ENCODE results near the gene ADORA1. TPM values are rescaled to one million over a fixed set of nuclear protein-coding genes. Genes with fewer than 3 reads are reported as not detected.
A peak's percentile ranks its signal among the peaks of the same experiment; 100 is the strongest.

ADORA1 gene
- polyA plus RNA-seq, 3 donors: 0.13 to 1.1 TPM; not detected in 1

- Histone ChIP-seq H3K27me3 (ENCODE audit: control insufficient read depth in 2 of 2, insufficient read depth in 2 of 2, low read length in 2 of 2) (no peaks in the 10 kb centered on the region), H3K79me2 (ENCODE audit: insufficient read depth, low read length) (no peaks in the 10 kb centered on the region), H2AFZ (ENCODE audit: insufficient read depth, low read depth, low read length, poor library complexity, severe bottlenecking) (no peak overlapping the region), H3K9me3 (replicated peaks in 1 of 2; ENCODE audit: control insufficient read depth in 1 of 2, insufficient read depth in 1 of 2, low read length in 2 of 2) (no peaks in the 10 kb centered on the region), H3K27ac (ENCODE audit: low read depth in 1 of 2, low read length in 2 of 2) (no peak overlapping the region), H3K4me2 (replicated peaks; ENCODE audit: extremely low read depth, low read length, poor library complexity, severe bottlenecking) (no peak overlapping the region), H4K20me1 (ENCODE audit: insufficient read depth, low read length) (no peaks in the 10 kb centered on the region), H3K4me3 (replicated peaks in 1 of 3; ENCODE audit: low read depth in 2 of 3, low read length in 3 of 3) (no peak overlapping the region), H3K36me3 (replicated peaks in 1 of 2; ENCODE audit: control insufficient read depth in 1 of 2, insufficient read depth in 2 of 2, low read length in 2 of 2) (no peaks in the 10 kb centered on the region), H3K9ac (ENCODE audit: insufficient read depth, low read length, poor library complexity, severe bottlenecking) (no peak overlapping the region), H3K4me1 (ENCODE audit: control insufficient read depth in 1 of 2, insufficient read depth in 2 of 2, low read length in 2 of 2) (peaks cover 9 to 17% of the 10 kb centered on the region in 2 donors)
- H3K27me3 Mint-ChIP-seq (ENCODE audit: low read depth in 3 of 3): peaks cover 17 to 26% (median 21%) of the 10 kb centered on the region in 3 donors
- intact Hi-C loops (cut with micrococcal nuclease): no loop called here
- TF ChIP-seq CTCF (IDR thresholded peaks at IDR 0.05): no peak
- peaks cover 32% of the 10 kb centered on the region for H3K4me1 Mint-ChIP-seq
- H3K9me3 Mint-ChIP-seq: peaks cover 0 to 3% (median 0%) of the 10 kb centered on the region in 7 donors
- peak overlapping the region in 1 of 7 donors; percentile 45 for H3K27ac Mint-ChIP-seq
- peaks cover 0 to 4% of the 10 kb centered on the region in 2 donors for H3K36me3 Mint-ChIP-seq
- no peak overlapping the region for H3K4me3 Mint-ChIP-seq
- DNase-seq: peak in 1 of 3 donors; percentile 27
- WGBS (ENCODE audit: insufficient coverage): 80% methylated on average over 18 of the region's 23 CpGs
These were observed 39.7 kb downstream of the ADORA1 start for GRCh38 chr1:203167026-203167912.

GRCh38 chr1:203167913-203168200 lies 40.3 kb downstream of the ADORA1 start:
- Histone ChIP-seq H3K4me1 (ENCODE audit: control insufficient read depth in 1 of 2, insufficient read depth in 2 of 2, low read length in 2 of 2) (peaks cover 3 to 11% of the 10 kb centered on the region in 2 donors), H3K9me3 (replicated peaks in 1 of 2; ENCODE audit: control insufficient read depth in 1 of 2, insufficient read depth in 1 of 2, low read length in 2 of 2) (no peaks in the 10 kb centered on the region), H4K20me1 (ENCODE audit: insufficient read depth, low read length) (no peaks in the 10 kb centered on the region), H3K27me3 (ENCODE audit: control insufficient read depth in 2 of 2, insufficient read depth in 2 of 2, low read length in 2 of 2) (no peaks in the 10 kb centered on the region), H3K4me2 (replicated peaks; ENCODE audit: extremely low read depth, low read length, poor library complexity, severe bottlenecking) (no peak overlapping the region), H3K36me3 (replicated peaks in 1 of 2; ENCODE audit: control insufficient read depth in 1 of 2, insufficient read depth in 2 of 2, low read length in 2 of 2) (no peaks in the 10 kb centered on the region), H2AFZ (ENCODE audit: insufficient read depth, low read depth, low read length, poor library complexity, severe bottlenecking) (no peak overlapping the region), H3K9ac (ENCODE audit: insufficient read depth, low read length, poor library complexity, severe bottlenecking) (no peak overlapping the region), H3K27ac (ENCODE audit: low read depth in 1 of 2, low read length in 2 of 2) (no peak overlapping the region), H3K4me3 (replicated peaks in 1 of 3; ENCODE audit: low read depth in 2 of 3, low read length in 3 of 3) (no peak overlapping the region), H3K79me2 (ENCODE audit: insufficient read depth, low read length) (no peaks in the 10 kb centered on the region)
- Mint-ChIP-seq H3K36me3 (peaks cover 0 to 4% of the 10 kb centered on the region in 2 donors), H3K9me3 (peaks cover 0 to 3% (median 0%) of the 10 kb centered on the region in 7 donors), H3K4me3 (no peak overlapping the region), H3K4me1 (peaks cover 30% of the 10 kb centered on the region), H3K27me3 (ENCODE audit: low read depth in 3 of 3) (peaks cover 17 to 24% (median 21%) of the 10 kb centered on the region in 3 donors), H3K27ac (peak overlapping the region in 1 of 7 donors; percentile 6)
- intact Hi-C loops (cut with micrococcal nuclease): no loop called here
- no peak for TF ChIP-seq CTCF (IDR thresholded peaks at IDR 0.05)
- DNase-seq: no peak
- 100% methylated on average over 4 of the region's 5 CpGs for WGBS (ENCODE audit: insufficient coverage)

Measured in CD14-positive monocyte (primary cell).